Gastrocnemius medialis (tissue), 4 donors: ENCODE data around the gene PDE4C. TPM values are rescaled to one million over a fixed set of nuclear protein-coding genes. Genes with fewer than 3 reads are reported as not detected.

ENCODE experiments used
- ATAC-seq, 2 donors: fragments of 150-250 bp; one replicate each; pipeline ENCODE4 v1.9.1; 2016
- DNase-seq, 2 donors: peaks; one replicate each; pipeline ENCODE4 v3.0.0-alpha.2; 2019
- H3K27ac ChIP-seq, 4 donors: fragments of 200-600 bp; sonication (generic); 1 replicate in 1 of 4; 2 replicates in 3 of 4; pipeline ENCODE4 v1.5.1; 2016 to 2018; ENCODE audit warnings: mild to moderate bottlenecking in 2 of 4, moderate library complexity in 1 of 4
- H3K27me3 ChIP-seq, 3 donors: fragments of 200-600 bp; sonication (generic) in 2 of 3; 1 replicate in 1 of 3; 2 replicates in 2 of 3; pipeline versions ENCODE4 v1.5.1 to v1.6.0; 2016 to 2019; ENCODE audit warnings: mild to moderate bottlenecking in 1 of 3, moderate library complexity in 1 of 3
- H3K36me3 ChIP-seq, 2 donors: fragments of 200-600 bp; sonication (generic) in 1 of 2; one replicate each; pipeline ENCODE4 v1.5.1; 2017 to 2018
- H3K4me1 ChIP-seq, 2 donors: fragments of 200-600 bp; sonication (generic) in 1 of 2; one replicate each; pipeline ENCODE4 v1.5.1; 2016 to 2017; ENCODE audit warnings: mild to moderate bottlenecking in 2 of 2
- H3K4me3 ChIP-seq, 4 donors: fragments of 200-600 bp; sonication (generic) in 3 of 4; 1 replicate in 1 of 4; 2 replicates in 3 of 4; pipeline ENCODE4 v1.5.1; 2016 to 2019; ENCODE audit warnings: mild to moderate bottlenecking in 2 of 4
- H3K9me3 ChIP-seq, 3 donors: fragments of 200-600 bp; sonication (generic) in 2 of 3; 1 replicate in 1 of 3; 2 replicates in 2 of 3; pipeline ENCODE4 v1.5.1; 2016 to 2019
- POLR2A ChIP-seq, 2 donors: fragments of 450-650 bp; IDR thresholded peaks; one replicate each; pipeline ENCODE4 v1.6.1; 2017; ENCODE audit warnings: antibody characterized with exemption in 2 of 2, mild to moderate bottlenecking in 2 of 2, moderate library complexity in 2 of 2
- in situ Hi-C, 4 donors: fragments of 200-750 bp; cut with MboI; loops; one replicate each; pipeline versions ENCODE4 v1.15.0 to v1.8.0; 2017; ENCODE audit warnings: low sequenced_read_pairs in 4 of 4
- intact Hi-C: fragments of 100-400 bp; cut with DNase I; formaldehyde crosslinking; loops from one replicate; pipeline ENCODE4 v1.15.1; 2023; ENCODE audit warnings: low total_unique reads
- total RNA-seq, 4 donors: library from RNA; depleted of rRNA; stranded (reverse); fragments of >200 nt; gene quantifications; one replicate each; pipeline versions ENCODE4 v1.1.0 to v1.2.3, GENCODE V29; 2016
- TF ChIP-seq, protein P1 (sequence below), 5 experiments: fragments of 450-650 bp in 3 of 5; fragments of 200-600 bp in 2 of 5; sonication (generic) in 2 of 5; IDR thresholded peaks in 4 of 5; conservative IDR thresholded peaks in 1 of 5; 1 replicate in 4 of 5; 2 replicates in 1 of 5; pipeline ENCODE4 v1.5.1; 2016 to 2019; ENCODE audit warnings: antibody characterized with exemption in 5 of 5, mild to moderate bottlenecking in 3 of 5, moderate library complexity in 3 of 5

PDE4C gene
- total RNA-seq, 4 donors from 2014 or later = 0.65 to 2.6 (median 0.76) TPM; not detected in 1

DNA sequence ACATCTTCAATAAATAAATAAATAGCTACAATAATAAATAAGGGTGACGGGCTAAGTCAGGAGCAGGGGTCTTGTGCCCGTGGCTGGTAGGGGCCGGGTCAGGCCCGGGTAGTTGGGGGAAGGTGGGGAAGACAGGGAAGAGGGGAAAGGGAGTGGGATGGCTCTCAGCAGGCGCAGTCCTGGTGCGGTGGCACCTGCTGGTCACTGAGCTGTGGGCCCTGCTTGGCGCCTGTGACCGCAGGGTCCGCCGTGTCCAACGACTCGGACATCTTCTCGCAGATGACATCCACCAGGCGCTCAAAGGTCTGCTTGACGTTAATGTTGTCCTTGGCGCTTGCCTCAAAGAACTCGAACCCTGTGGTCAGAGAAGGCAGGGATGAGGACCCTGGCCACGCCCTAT, 28.9 kb downstream of the PDE4C start:
- no peaks in the 10 kb centered on the region for H3K9me3 ChIP-seq
- intact Hi-C loops = no loop called here

DNA sequence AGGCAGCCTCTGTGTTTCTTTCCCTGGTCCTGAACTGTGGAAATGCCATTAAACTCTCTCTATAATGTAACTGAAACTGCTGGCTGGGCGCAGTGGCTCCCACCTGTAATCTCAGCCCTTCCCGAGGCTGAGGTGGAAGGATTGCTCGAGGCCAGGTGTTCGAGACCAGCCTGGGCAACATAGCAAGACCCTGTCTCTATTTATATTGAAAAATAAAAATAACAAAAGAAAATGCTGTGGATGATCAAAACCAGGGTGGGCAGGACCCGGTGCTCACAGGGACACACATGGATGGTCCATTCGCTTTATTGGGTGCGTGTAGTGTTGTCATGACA, 29.8 kb downstream of the PDE4C start:
- ATAC-seq (no peak), DNase-seq (no peak)
- Histone ChIP-seq H3K36me3 (peaks cover 0 to 12% of the 10 kb centered on the region in 2 donors), H3K9me3 (no peaks in the 10 kb centered on the region), H3K27me3 (no peaks in the 10 kb centered on the region), H3K4me3 (no peak overlapping the region), H3K27ac (peak overlapping the region in 1 of 4 donors; percentile 5), H3K4me1 (peaks cover 11 to 14% of the 10 kb centered on the region in 2 donors)
- TF ChIP-seq POLR2A (IDR thresholded peaks at IDR 0.05) = no peak
- TF ChIP-seq, protein P1, sequence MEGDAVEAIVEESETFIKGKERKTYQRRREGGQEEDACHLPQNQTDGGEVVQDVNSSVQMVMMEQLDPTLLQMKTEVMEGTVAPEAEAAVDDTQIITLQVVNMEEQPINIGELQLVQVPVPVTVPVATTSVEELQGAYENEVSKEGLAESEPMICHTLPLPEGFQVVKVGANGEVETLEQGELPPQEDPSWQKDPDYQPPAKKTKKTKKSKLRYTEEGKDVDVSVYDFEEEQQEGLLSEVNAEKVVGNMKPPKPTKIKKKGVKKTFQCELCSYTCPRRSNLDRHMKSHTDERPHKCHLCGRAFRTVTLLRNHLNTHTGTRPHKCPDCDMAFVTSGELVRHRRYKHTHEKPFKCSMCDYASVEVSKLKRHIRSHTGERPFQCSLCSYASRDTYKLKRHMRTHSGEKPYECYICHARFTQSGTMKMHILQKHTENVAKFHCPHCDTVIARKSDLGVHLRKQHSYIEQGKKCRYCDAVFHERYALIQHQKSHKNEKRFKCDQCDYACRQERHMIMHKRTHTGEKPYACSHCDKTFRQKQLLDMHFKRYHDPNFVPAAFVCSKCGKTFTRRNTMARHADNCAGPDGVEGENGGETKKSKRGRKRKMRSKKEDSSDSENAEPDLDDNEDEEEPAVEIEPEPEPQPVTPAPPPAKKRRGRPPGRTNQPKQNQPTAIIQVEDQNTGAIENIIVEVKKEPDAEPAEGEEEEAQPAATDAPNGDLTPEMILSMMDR (IDR thresholded peaks at IDR 0.05 in 4 of 5, conservative IDR thresholded peaks at IDR 0.05 in 1 of 5) = no peak
- intact Hi-C loops = no loop called here
- in situ Hi-C loops = loop anchor here in 1 of 4 donors (10.0 kb wide), 1 partner anchor 128 kb away; the partner anchor contains the start of gene LSM4

More for the DNA sequence above, 28.9 kb downstream of the PDE4C start:
- Histone ChIP-seq H3K4me1 (peaks cover 11 to 14% of the 10 kb centered on the region in 2 donors), H3K4me3 (no peak overlapping the region), H3K27me3 (no peaks in the 10 kb centered on the region), H3K27ac (no peak overlapping the region), H3K36me3 (peaks cover 0 to 12% of the 10 kb centered on the region in 2 donors)
- no peak for DNase-seq
- ATAC-seq = no peak
- TF ChIP-seq, protein P1 (IDR thresholded peaks at IDR 0.05 in 4 of 5, conservative IDR thresholded peaks at IDR 0.05 in 1 of 5) = no peak
- no peak for TF ChIP-seq POLR2A (IDR thresholded peaks at IDR 0.05)
- in situ Hi-C loops = loop anchor here in 1 of 4 donors (10.0 kb wide), 1 partner anchor 127 kb away; the partner anchor contains the start of gene LSM4

DNA sequence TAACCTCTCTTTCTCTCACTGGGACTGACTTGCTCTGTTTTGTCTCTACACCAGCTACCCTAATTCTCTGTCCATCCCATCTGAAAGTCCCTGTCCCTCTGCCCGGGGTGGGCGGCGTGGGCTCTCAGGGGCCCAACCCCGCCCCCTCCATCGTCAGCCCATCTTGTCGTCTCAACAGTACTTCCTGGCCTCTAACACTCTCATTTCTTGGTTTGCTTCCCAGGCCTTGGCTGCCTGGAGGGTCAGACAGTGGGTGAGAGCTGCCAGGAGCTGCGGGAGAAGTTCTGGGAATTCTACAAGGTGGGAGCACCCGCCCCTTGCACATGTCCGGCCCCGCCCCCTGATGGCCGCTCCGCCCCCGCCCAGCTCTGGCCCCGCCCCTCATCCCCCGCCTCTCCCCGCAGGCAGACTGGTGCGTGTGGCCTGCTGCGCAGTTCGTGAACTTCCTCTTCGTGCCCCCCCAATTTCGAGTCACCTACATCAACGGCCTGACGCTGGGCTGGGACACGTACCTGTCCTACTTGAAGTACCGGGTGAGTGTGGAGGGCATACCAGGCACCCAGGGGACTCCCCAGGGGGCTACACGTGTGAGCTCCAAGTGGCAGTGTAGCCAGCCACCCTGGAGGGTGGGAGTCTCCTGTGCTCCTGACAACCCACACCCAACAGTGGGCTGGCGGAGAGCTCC, 31.5 kb downstream of the PDE4C start:
- peaks cover 0 to 12% of the 10 kb centered on the region in 2 donors for H3K36me3 ChIP-seq
- DNase-seq (no peak), ATAC-seq (no peak)
- peak overlapping the region; percentile 41 to 93 (median 88) for H3K27ac ChIP-seq
- H3K4me1 ChIP-seq = peaks cover 11 to 14% of the 10 kb centered on the region in 2 donors
- no peaks in the 10 kb centered on the region for H3K27me3 ChIP-seq
- TF ChIP-seq, protein P1 (IDR thresholded peaks at IDR 0.05 in 4 of 5, conservative IDR thresholded peaks at IDR 0.05 in 1 of 5) = no peak
- no peak for TF ChIP-seq POLR2A (IDR thresholded peaks at IDR 0.05)
- H3K9me3 ChIP-seq = no peaks in the 10 kb centered on the region
- intact Hi-C loops = no loop called here
- in situ Hi-C loops = loop anchor here in 1 of 4 donors (10.0 kb wide), 1 partner anchor 130 kb away; the partner anchor contains the start of gene LSM4
- peak overlapping the region in 3 of 4 donors; percentile 4 to 72 (median 11) for H3K4me3 ChIP-seq

DNA sequence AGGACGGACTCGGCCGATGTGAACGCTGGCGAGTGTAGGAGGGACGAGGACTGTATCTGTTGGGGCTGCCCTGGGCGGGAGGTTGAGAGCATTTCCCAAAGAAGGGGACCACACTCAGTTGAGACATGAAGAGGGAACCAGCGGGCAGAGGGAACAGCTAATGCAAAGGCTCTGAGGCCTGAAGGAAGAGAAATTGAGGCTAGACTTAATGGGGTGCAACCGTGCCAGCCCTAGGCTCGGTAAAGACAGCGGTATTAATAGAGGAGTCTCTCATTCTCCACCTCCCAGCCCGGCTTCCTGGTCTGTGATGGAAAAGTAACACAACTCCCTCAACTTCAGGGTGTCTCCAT, 32.1 kb downstream of the PDE4C start:
- intact Hi-C loops = no loop called here

More for the DNA sequence above, 32.1 kb downstream of the PDE4C start:
- in situ Hi-C loops = loop anchor here in 1 of 4 donors (10.0 kb wide), 1 partner anchor 131 kb away; the partner anchor contains the start of gene LSM4
- Histone ChIP-seq H3K27me3 (no peaks in the 10 kb centered on the region), H3K36me3 (peaks cover 0 to 12% of the 10 kb centered on the region in 2 donors), H3K4me3 (peak overlapping the region; percentile 72 to 89 (median 82)), H3K4me1 (peaks cover 11 to 14% of the 10 kb centered on the region in 2 donors), H3K27ac (peak overlapping the region; percentile 41 to 93 (median 88)), H3K9me3 (no peaks in the 10 kb centered on the region)
- ATAC-seq (no peak), DNase-seq (no peak)
- TF ChIP-seq, protein P1 (IDR thresholded peaks at IDR 0.05 in 4 of 5, conservative IDR thresholded peaks at IDR 0.05 in 1 of 5) = no peak
- no peak for TF ChIP-seq POLR2A (IDR thresholded peaks at IDR 0.05)
